Tibial artery (tissue), 4 donors: ENCODE results near the gene BRMS1L.

Source experiments
- DNase-seq, 2 donors: peaks; one replicate each; pipeline ENCODE4 v3.0.0-alpha.2; 2019
- H3K27ac ChIP-seq, 2 donors: fragments of 200-600 bp; sonication (generic) in 1 of 2; 1 replicate in 1 of 2; 2 replicates in 1 of 2; pipeline ENCODE4 v1.5.1; 2018 to 2019; ENCODE audit warnings: mild to moderate bottlenecking in 1 of 2
- H3K27me3 ChIP-seq, 2 donors: fragments of 200-600 bp; sonication (generic) in 1 of 2; one replicate each; pipeline versions ENCODE4 v1.5.1 to v1.6.0; 2016 to 2019
- H3K36me3 ChIP-seq, 3 donors: fragments of 200-600 bp; sonication (generic) in 2 of 3; one replicate each; pipeline ENCODE4 v1.5.1; 2016 to 2019; ENCODE audit warnings: mild to moderate bottlenecking in 2 of 3
- H3K4me1 ChIP-seq, 4 donors: fragments of 200-600 bp; sonication (generic) in 2 of 4; 1 replicate in 3 of 4; 2 replicates in 1 of 4; pipeline ENCODE4 v1.5.1; 2016 to 2019
- H3K4me3 ChIP-seq, 2 donors: fragments of 200-600 bp; sonication (generic) in 1 of 2; 1 replicate in 1 of 2; 2 replicates in 1 of 2; pipeline ENCODE4 v1.5.1; 2018 to 2019; ENCODE audit warnings: mild to moderate bottlenecking in 2 of 2
- H3K9me3 ChIP-seq, 3 donors: fragments of 200-600 bp; sonication (generic) in 1 of 3; one replicate each; pipeline ENCODE4 v1.5.1; 2016 to 2019
- intact Hi-C: fragments of 100-400 bp; cut with DNase I; formaldehyde crosslinking; loops from one replicate; pipeline ENCODE4 v1.15.0; 2023; ENCODE audit warnings: low total_unique reads
- TF ChIP-seq, protein P1 (sequence below), 2 experiments: fragments of 200-600 bp in 1 of 2; fragments of 450-650 bp in 1 of 2; IDR thresholded peaks; one replicate each; pipeline ENCODE4 v1.5.1; 2017 to 2019; ENCODE audit warnings: antibody characterized with exemption in 2 of 2, mild to moderate bottlenecking in 1 of 2, moderate library complexity in 1 of 2

BRMS1L gene

DNA sequence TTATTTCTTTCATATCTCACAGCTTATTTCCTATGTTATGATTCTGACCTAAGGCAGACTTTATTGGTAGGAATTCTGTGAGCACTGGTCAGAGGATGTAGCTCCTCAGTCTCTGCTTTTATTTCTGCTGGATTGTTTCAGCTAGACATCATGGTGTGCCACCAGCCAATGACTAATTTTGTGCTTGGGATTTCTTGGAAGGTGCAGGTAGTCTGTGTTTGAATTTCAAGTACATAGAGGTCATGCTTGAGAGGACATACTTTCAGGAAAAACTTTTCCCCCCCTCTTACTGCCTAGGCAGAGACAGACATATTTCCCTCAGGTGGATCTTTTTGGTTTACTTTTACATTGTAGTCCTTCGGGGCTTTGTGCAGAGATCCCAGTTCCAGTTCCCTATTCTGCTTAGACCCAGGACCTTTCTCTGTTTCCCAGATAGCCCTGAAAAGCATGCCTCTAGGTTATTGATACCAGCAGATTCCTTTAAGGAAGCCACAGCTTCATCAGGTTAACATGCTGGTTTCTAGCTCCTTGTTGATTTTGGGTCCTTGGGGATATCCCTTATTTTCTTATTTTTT, 28.6 kb downstream of the BRMS1L start:
- intact Hi-C loops: no loop called here
- peaks cover 14 to 23% (median 18%) of the 10 kb centered on the region in 3 donors for H3K36me3 ChIP-seq
- H3K4me3 ChIP-seq: no peak overlapping the region
- TF ChIP-seq, protein P1, sequence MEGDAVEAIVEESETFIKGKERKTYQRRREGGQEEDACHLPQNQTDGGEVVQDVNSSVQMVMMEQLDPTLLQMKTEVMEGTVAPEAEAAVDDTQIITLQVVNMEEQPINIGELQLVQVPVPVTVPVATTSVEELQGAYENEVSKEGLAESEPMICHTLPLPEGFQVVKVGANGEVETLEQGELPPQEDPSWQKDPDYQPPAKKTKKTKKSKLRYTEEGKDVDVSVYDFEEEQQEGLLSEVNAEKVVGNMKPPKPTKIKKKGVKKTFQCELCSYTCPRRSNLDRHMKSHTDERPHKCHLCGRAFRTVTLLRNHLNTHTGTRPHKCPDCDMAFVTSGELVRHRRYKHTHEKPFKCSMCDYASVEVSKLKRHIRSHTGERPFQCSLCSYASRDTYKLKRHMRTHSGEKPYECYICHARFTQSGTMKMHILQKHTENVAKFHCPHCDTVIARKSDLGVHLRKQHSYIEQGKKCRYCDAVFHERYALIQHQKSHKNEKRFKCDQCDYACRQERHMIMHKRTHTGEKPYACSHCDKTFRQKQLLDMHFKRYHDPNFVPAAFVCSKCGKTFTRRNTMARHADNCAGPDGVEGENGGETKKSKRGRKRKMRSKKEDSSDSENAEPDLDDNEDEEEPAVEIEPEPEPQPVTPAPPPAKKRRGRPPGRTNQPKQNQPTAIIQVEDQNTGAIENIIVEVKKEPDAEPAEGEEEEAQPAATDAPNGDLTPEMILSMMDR (IDR thresholded peaks at IDR 0.05): no peak
- DNase-seq: no peak
- H3K9me3 ChIP-seq: peaks cover 0 to 3% (median 0%) of the 10 kb centered on the region in 3 donors
- no peaks in the 10 kb centered on the region for H3K27me3 ChIP-seq
- no peaks in the 10 kb centered on the region for H3K4me1 ChIP-seq
- no peak overlapping the region for H3K27ac ChIP-seq

GRCh38 chr14:35855876-35856481, 29.8 kb downstream of the BRMS1L start:
- TF ChIP-seq, protein P1 (IDR thresholded peaks at IDR 0.05): no peak
- H3K27me3 ChIP-seq: no peaks in the 10 kb centered on the region
- no peak overlapping the region for H3K4me3 ChIP-seq
- no peak for DNase-seq
- H3K4me1 ChIP-seq: no peaks in the 10 kb centered on the region
- peaks cover 0 to 3% (median 0%) of the 10 kb centered on the region in 3 donors for H3K9me3 ChIP-seq
- H3K27ac ChIP-seq: no peak overlapping the region
- intact Hi-C loops: no loop called here
- peaks cover 14 to 19% (median 17%) of the 10 kb centered on the region in 3 donors for H3K36me3 ChIP-seq

- H3K27ac ChIP-seq: no peak overlapping the region
- no peaks in the 10 kb centered on the region for H3K27me3 ChIP-seq
- intact Hi-C loops: no loop called here
- no peaks in the 10 kb centered on the region for H3K9me3 ChIP-seq
- TF ChIP-seq, protein P1 (IDR thresholded peaks at IDR 0.05): no peak
- H3K36me3 ChIP-seq: peaks cover 10 to 22% (median 20%) of the 10 kb centered on the region in 3 donors
- no peaks in the 10 kb centered on the region for H3K4me1 ChIP-seq
- DNase-seq: no peak
- H3K4me3 ChIP-seq: no peak overlapping the region
Observed at GRCh38 chr14:35858521-35859209, 32.5 kb downstream of the BRMS1L start.

- no peaks in the 10 kb centered on the region for H3K9me3 ChIP-seq
- TF ChIP-seq, protein P1 (IDR thresholded peaks at IDR 0.05): no peak
- H3K4me1 ChIP-seq: peaks cover 0 to 3% (median 1%) of the 10 kb centered on the region in 4 donors
- no peaks in the 10 kb centered on the region for H3K27me3 ChIP-seq
- H3K36me3 ChIP-seq: peaks cover 21 to 37% (median 32%) of the 10 kb centered on the region in 3 donors
- no peak overlapping the region for H3K27ac ChIP-seq
- intact Hi-C loops: no loop called here
- no peak overlapping the region for H3K4me3 ChIP-seq
- DNase-seq: no peak
Observed at GRCh38 chr14:35861204-35861868, 35.2 kb downstream of the BRMS1L start.

DNA sequence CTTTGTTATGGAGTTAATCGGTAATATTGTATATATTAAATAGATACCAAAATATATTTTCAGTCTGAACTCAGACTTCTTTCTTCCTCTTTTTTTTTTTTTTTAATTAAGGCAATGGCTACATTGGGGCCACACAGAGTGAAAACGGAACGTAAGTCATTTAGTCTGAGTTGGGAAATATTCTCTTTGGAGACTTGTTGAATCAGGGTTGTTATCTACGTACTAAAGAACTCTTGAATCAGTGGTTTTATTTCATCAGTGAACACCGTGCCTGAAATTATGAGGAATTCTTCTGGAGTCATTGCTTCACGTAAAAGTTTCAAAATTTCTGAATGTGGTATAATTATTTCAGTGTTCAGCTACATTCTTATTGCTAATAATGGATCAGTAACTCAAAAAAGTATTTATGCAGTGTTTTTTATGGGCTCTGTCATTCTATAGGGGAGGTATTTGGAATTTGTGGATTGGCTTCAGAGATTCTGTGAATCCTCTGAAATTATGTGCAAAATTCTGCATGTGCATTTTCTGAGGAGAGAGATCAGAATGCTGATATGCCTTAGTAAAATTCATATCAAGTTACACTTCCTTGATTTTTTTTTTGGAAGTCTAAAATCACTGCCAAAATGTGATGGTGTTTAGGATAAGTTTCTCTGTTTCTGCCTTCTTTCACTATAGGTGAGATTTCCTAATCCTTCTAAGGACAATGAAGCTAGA, 39.6 kb downstream of the BRMS1L start:
- intact Hi-C loops: no loop called here
- Histone ChIP-seq H3K36me3 (peaks cover 21 to 32% (median 23%) of the 10 kb centered on the region in 3 donors), H3K9me3 (no peaks in the 10 kb centered on the region), H3K27me3 (no peaks in the 10 kb centered on the region), H3K4me1 (peaks cover 0 to 18% (median 8%) of the 10 kb centered on the region in 4 donors), H3K27ac (peak overlapping the region in 1 of 2 donors; percentile 55), H3K4me3 (no peak overlapping the region)
- no peak for DNase-seq
- TF ChIP-seq, protein P1 (IDR thresholded peaks at IDR 0.05): no peak
